Transverse colon (tissue), 4 donors: Measurements from ENCODE around the gene AKT3. TPM values are rescaled to one million over a fixed set of nuclear protein-coding genes. Genes with fewer than 3 reads are reported as not detected.

ENCODE experiments used
- DNase-seq: peaks from one replicate; pipeline ENCODE4 v3.0.0-alpha.2; 2019
- H3K27ac ChIP-seq, 4 donors: fragments of 200-600 bp; sonication (generic); 2 replicates each; pipeline ENCODE4 v1.5.1; 2016 to 2018; ENCODE audit warnings: inconsistent platforms in 4 of 4
- H3K27me3 ChIP-seq: fragments of 200-600 bp; sonication (generic); 2 replicates; pipeline ENCODE4 v1.5.1; 2017; ENCODE audit warnings: inconsistent platforms
- H3K36me3 ChIP-seq, 4 donors: fragments of 200-600 bp; sonication (generic); 2 replicates each; pipeline ENCODE4 v1.5.1; 2017 to 2019; ENCODE audit warnings: inconsistent platforms in 4 of 4
- H3K4me1 ChIP-seq, 4 donors: fragments of 200-600 bp; sonication (generic); 2 replicates each; pipeline ENCODE4 v1.5.1; 2017 to 2020; ENCODE audit warnings: inconsistent platforms in 4 of 4
- H3K4me3 ChIP-seq, 4 donors: fragments of 200-600 bp; sonication (generic); 1 replicate in 1 of 4; 2 replicates in 3 of 4; pipeline versions ENCODE4 v1.5.1 to v1.6.1; 2017 to 2019; ENCODE audit warnings: inconsistent platforms in 4 of 4
- H3K9me3 ChIP-seq, 2 donors: fragments of 200-600 bp; sonication (generic); 2 replicates each; pipeline ENCODE4 v1.5.1; 2017 to 2019; ENCODE audit warnings: inconsistent platforms in 2 of 2
- EP300 ChIP-seq: sonication (generic); formaldehyde crosslinking; IDR thresholded peaks from one replicate; pipeline ENCODE4 v1.6.1; 2017; ENCODE audit warnings: antibody characterized with exemption, low read depth
- POLR2A ChIP-seq: fragments of 450-650 bp; IDR thresholded peaks from one replicate; pipeline ENCODE4 v1.6.1; 2016; ENCODE audit warnings: antibody characterized with exemption, mild to moderate bottlenecking, moderate library complexity
- POLR2AphosphoS5 ChIP-seq, 3 donors: sonication (generic); formaldehyde crosslinking; IDR thresholded peaks; one replicate each; pipeline ENCODE4 v1.6.1; 2016; ENCODE audit warnings: antibody characterized with exemption in 3 of 3
- WGBS, 2 donors: methylation state at CpG; one replicate each; pipeline ENCODE4 v1.1.5; 2018; ENCODE audit warnings: low coverage in 1 of 2; 5-methylcytosine and 5-hydroxymethylcytosine counted together
- in situ Hi-C, 4 donors: fragments of 200-750 bp; cut with MboI; loops; one replicate each; pipeline versions ENCODE4 v1.15.0 to v1.15.1; 2017; ENCODE audit warnings: low sequenced_read_pairs in 3 of 4, low pct_ligation_motif_present in 1 of 4, low pct_unique_long_range_greater_than_20kb in 1 of 4
- intact Hi-C: fragments of 100-400 bp; cut with DNase I; formaldehyde crosslinking; loops from one replicate; pipeline ENCODE4 v1.15.1; 2023; ENCODE audit warnings: low total_unique reads
- total RNA-seq, 4 donors: library from RNA; depleted of rRNA; stranded (reverse); fragments of >200 nt; gene quantifications; one replicate each; pipeline ENCODE4 v1.1.0, GENCODE V29; 2016
- TF ChIP-seq, protein P1 (sequence below), 5 experiments: fragments of 200-600 bp in 3 of 5; fragments of 450-650 bp in 2 of 5; sonication (generic) in 3 of 5; IDR thresholded peaks; 1 replicate in 2 of 5; 2 replicates in 3 of 5; pipeline ENCODE4 v1.5.1; 2016 to 2017; ENCODE audit warnings: antibody characterized with exemption in 5 of 5, inconsistent platforms in 3 of 5, mild to moderate bottlenecking in 2 of 5, moderate library complexity in 1 of 5

Gene AKT3
- total RNA-seq, 4 donors from 2014 or later, result 9.8 to 27.2 (median 19.4) TPM

- no peak for DNase-seq
- no peak for TF ChIP-seq POLR2A
- no peak for TF ChIP-seq EP300
- no peak for TF ChIP-seq POLR2AphosphoS5 (IDR thresholded peaks at IDR 0.05)
- TF ChIP-seq, protein P1, sequence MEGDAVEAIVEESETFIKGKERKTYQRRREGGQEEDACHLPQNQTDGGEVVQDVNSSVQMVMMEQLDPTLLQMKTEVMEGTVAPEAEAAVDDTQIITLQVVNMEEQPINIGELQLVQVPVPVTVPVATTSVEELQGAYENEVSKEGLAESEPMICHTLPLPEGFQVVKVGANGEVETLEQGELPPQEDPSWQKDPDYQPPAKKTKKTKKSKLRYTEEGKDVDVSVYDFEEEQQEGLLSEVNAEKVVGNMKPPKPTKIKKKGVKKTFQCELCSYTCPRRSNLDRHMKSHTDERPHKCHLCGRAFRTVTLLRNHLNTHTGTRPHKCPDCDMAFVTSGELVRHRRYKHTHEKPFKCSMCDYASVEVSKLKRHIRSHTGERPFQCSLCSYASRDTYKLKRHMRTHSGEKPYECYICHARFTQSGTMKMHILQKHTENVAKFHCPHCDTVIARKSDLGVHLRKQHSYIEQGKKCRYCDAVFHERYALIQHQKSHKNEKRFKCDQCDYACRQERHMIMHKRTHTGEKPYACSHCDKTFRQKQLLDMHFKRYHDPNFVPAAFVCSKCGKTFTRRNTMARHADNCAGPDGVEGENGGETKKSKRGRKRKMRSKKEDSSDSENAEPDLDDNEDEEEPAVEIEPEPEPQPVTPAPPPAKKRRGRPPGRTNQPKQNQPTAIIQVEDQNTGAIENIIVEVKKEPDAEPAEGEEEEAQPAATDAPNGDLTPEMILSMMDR (IDR thresholded peaks at IDR 0.05), result no peak
- no peak overlapping the region for H3K27ac ChIP-seq
- no peaks in the 10 kb centered on the region for H3K4me1 ChIP-seq
- no peaks in the 10 kb centered on the region for H3K36me3 ChIP-seq
- H3K4me3 ChIP-seq, result no peak overlapping the region
- in situ Hi-C loops (no loop called here), intact Hi-C loops (no loop called here)
- 65 to 66% methylated on average over 3 to 5 of the region's 5 CpGs for WGBS, 2 donors
- peaks cover 0 to 3% of the 10 kb centered on the region in 2 donors for H3K9me3 ChIP-seq
- no peaks in the 10 kb centered on the region for H3K27me3 ChIP-seq
Observed at GRCh38 chr1:243642936-243643335, 207.1 kb downstream of the AKT3 start.

DNA sequence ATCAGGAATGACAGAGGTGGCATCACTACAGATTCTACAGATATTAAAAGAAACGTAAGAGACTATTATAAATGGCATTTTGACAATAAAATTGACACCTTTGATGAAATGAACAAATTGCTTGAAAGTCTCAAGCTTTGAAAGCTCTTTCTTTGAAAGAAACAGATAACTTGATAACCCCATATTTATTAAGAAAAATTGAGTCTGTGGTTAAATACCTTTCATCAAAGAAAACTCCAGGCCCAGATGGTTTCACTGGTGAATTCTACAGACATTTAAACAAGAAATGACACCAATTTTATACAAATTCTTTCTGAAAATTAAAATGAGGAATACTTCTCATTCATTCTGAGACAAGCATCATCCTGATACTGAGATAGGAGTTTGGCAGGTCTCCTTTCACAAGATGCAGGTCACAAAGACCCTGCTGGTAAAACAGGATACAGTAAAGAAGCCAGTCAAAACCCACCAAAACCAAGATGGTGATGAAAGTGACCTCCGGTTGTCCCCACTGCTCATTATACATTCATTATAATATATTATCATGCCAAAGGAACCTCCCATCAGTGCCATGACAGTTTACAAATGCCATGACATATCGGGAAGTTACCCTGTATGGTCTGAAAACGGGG is 210.9 kb downstream of the AKT3 start:
- no peaks in the 10 kb centered on the region for H3K27me3 ChIP-seq
- TF ChIP-seq EP300, result no peak
- TF ChIP-seq POLR2A, result no peak
- no peak for TF ChIP-seq POLR2AphosphoS5 (IDR thresholded peaks at IDR 0.05)
- TF ChIP-seq, protein P1 (IDR thresholded peaks at IDR 0.05), result no peak
- no peak for DNase-seq
- intact Hi-C loops (no loop called here), in situ Hi-C loops (no loop called here)
- H3K36me3 ChIP-seq, result no peaks in the 10 kb centered on the region
- H3K27ac ChIP-seq, result no peak overlapping the region
- no peak overlapping the region for H3K4me3 ChIP-seq
- WGBS, 2 donors, result 73 to 76% methylated on average over 4 of the region's 4 CpGs
- peaks cover 0 to 3% of the 10 kb centered on the region in 2 donors for H3K9me3 ChIP-seq
- H3K4me1 ChIP-seq, result no peaks in the 10 kb centered on the region

DNA sequence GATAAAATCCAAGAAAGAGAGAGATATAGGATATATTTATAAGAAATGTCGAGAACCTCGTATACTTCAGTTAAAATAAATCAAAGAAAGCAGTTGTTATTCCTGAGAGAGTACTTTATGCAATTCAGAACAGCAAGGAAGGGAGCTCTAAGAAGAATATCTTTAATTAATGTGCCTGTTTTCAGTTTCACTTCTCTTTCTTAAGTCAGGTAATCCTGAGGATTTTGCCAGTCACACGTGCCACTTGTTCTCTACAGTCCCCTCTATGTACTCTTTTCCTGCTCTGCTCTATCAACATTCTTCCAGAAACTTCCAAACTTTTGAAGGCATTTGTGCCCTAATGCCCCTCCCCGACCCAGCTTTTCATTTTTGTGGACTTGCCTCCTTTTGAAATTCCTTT is 211.9 kb downstream of the AKT3 start:
- DNase-seq, result no peak
- WGBS, 2 donors, result 65 to 75% methylated on average over 3 to 4 of the region's 4 CpGs
- peaks cover 0 to 3% of the 10 kb centered on the region in 2 donors for H3K9me3 ChIP-seq
- H3K4me1 ChIP-seq, result no peaks in the 10 kb centered on the region
- H3K27me3 ChIP-seq, result no peaks in the 10 kb centered on the region
- TF ChIP-seq POLR2AphosphoS5 (IDR thresholded peaks at IDR 0.05), result no peak
- no peak for TF ChIP-seq POLR2A
- TF ChIP-seq EP300, result no peak
- TF ChIP-seq, protein P1 (IDR thresholded peaks at IDR 0.05), result no peak
- no peaks in the 10 kb centered on the region for H3K36me3 ChIP-seq
- no peak overlapping the region for H3K27ac ChIP-seq
- in situ Hi-C loops (no loop called here), intact Hi-C loops (no loop called here)
- no peak overlapping the region for H3K4me3 ChIP-seq

DNA sequence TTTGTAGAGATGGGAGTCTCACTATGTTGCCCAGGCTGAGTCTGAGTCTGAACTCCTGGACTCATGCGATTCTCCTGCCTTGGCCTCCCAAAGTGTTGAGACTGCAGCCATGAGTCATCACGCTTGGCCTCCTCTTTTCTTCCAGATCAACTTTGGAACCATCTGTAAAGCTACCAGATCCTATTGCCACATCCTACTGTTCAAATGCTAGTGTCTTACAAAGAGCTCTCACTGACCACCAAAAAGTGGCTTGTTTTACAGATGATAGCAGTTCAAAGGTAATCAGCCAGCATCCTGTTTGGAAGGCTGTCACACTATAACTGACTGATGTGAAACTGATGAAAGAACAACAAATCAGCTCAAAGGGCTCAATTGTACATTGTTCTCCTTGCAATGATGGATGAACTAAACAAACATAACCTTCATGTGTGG is 221.6 kb downstream of the AKT3 start:
- Histone ChIP-seq H3K4me3 (no peak overlapping the region), H3K9me3 (no peaks in the 10 kb centered on the region), H3K27ac (no peak overlapping the region), H3K27me3 (no peaks in the 10 kb centered on the region), H3K36me3 (no peaks in the 10 kb centered on the region), H3K4me1 (no peaks in the 10 kb centered on the region)
- no peak for DNase-seq
- intact Hi-C loops (no loop called here), in situ Hi-C loops (no loop called here)
- TF ChIP-seq, protein P1 (IDR thresholded peaks at IDR 0.05), result no peak
- TF ChIP-seq POLR2A, result no peak
- no peak for TF ChIP-seq EP300
- no peak for TF ChIP-seq POLR2AphosphoS5 (IDR thresholded peaks at IDR 0.05)
- WGBS, 2 donors, result 97 to 100% methylated on average over 1 to 2 of the region's 2 CpGs
